HepG2 (cell line): ENCODE data around the gene HDGFL2. TPM values are rescaled to one million over a fixed set of nuclear protein-coding genes. Genes with fewer than 3 reads are reported as not detected.

Experiments used
- ATAC-seq: fragments of 200-7000 bp; cut with Tn5 transposase; 3 replicates; pipeline ENCODE4 v1.9.1; 2020; ENCODE audit warnings: mild to moderate bottlenecking, moderate library complexity
- BruUV-seq: library from RNA; stranded (reverse); fragments of 400-500 nt; replicated peaks from 2 replicates; lab custom pipeline; 2021; lab: Mats Ljungman, UMichigan
- CTCF ChIA-PET: fragments of 300-600 bp; formaldehyde crosslinking; extraction: SDS; loops from one replicate; lab custom pipeline; 2021; ENCODE audit warnings: low total read pairs, inconsistent platforms, low intra/inter-chr PET ratio; lab: Yijun Ruan, JAX
- POLR2A ChIA-PET: fragments of 350-600 bp; sonication (Branson Sonifier 250); formaldehyde crosslinking; loops from one replicate; lab custom pipeline; 2020; ENCODE audit warnings: antibody characterized with exemption, inconsistent platforms; lab: Yijun Ruan, JAX
- DNase-seq: peaks from one replicate; pipeline ENCODE4 v3.0.0-alpha.2; 2015; ENCODE audit warnings: low spot score
- FAIRE-seq: peaks from 3 replicates; lab custom pipeline; 2011; peaks lifted over from hg19 to GRCh38; lab: Jason Lieb, UNC
- H2AFZ ChIP-seq: one replicate; pipeline ENCODE4 v1.6.1; 2011; ENCODE audit warnings: low read length, inconsistent platforms
- H3K27ac ChIP-seq: fragments of 300-600 bp; 3 replicates; pipeline ENCODE4 v1.8.0; 2011; ENCODE audit warnings: mixed run types, mild to moderate bottlenecking, mixed read lengths, low read length, inconsistent platforms; ENCODE audit not compliant: insufficient read depth; ENCODE audit errors: extremely low read length
- H3K27me3 ChIP-seq, 2 experiments: fragments of 200-600 bp in 1 of 2; 2 replicates in 1 of 2; 3 replicates in 1 of 2; pipeline versions ENCODE4 v1.6.0 to v1.8.0; 2011; ENCODE audit warnings: low read length in 2 of 2, mild to moderate bottlenecking in 2 of 2, moderate library complexity in 2 of 2, inconsistent platforms in 1 of 2; ENCODE audit not compliant: insufficient read depth in 2 of 2, control insufficient read depth in 1 of 2
- H3K36me3 ChIP-seq, 2 experiments: fragments of 200-600 bp in 1 of 2; replicated peaks in 1 of 2; 2 replicates in 1 of 2; 3 replicates in 1 of 2; pipeline versions ENCODE4 v1.5.1 to v1.8.0; 2011; ENCODE audit warnings: low read length in 2 of 2, inconsistent platforms in 1 of 2; ENCODE audit not compliant: insufficient read depth in 2 of 2, control insufficient read depth in 1 of 2
- H3K4me1 ChIP-seq: 2 replicates; pipeline ENCODE4 v1.5.1; 2012; ENCODE audit warnings: low read length, inconsistent platforms; ENCODE audit not compliant: insufficient read depth
- H3K4me2 ChIP-seq: 2 replicates; pipeline ENCODE4 v1.6.0; 2011; ENCODE audit warnings: low read depth, low read length, inconsistent platforms
- H3K4me3 ChIP-seq, 3 experiments: fragments of 200-600 bp in 1 of 3; sonication (generic), shearing (Covaris generic) in 1 of 3; replicated peaks in 1 of 3; 2 replicates each; pipeline ENCODE4 v1.5.1; 2011 to 2016; ENCODE audit warnings: low read length in 3 of 3, inconsistent platforms in 2 of 3, low read depth in 2 of 3, mild to moderate bottlenecking in 2 of 3, control low read depth in 1 of 3, mixed read lengths in 1 of 3; ENCODE audit not compliant: insufficient read depth in 1 of 3
- H3K79me2 ChIP-seq: one replicate; pipeline ENCODE4 v1.6.1; 2011; ENCODE audit warnings: low read length, inconsistent platforms; ENCODE audit not compliant: insufficient read depth
- H3K9ac ChIP-seq: 2 replicates; pipeline ENCODE4 v1.6.0; 2011; ENCODE audit warnings: mild to moderate bottlenecking, low read depth, low read length, inconsistent platforms; ENCODE audit not compliant: insufficient read depth
- H3K9me3 ChIP-seq: 2 replicates; pipeline ENCODE4 v1.5.1; 2012; ENCODE audit warnings: mild to moderate bottlenecking, low read length
- H4K20me1 ChIP-seq: 2 replicates; pipeline ENCODE4 v1.6.0; 2011; ENCODE audit warnings: inconsistent platforms, mild to moderate bottlenecking, low read length, moderate library complexity; ENCODE audit not compliant: insufficient read depth
- ARNT2 ChIP-seq: sonication (generic); formaldehyde crosslinking; IDR thresholded peaks from 2 replicates; pipeline ENCODE4 v1.8.0; 2022; ENCODE audit warnings: mild to moderate bottlenecking, low read depth, missing genetic modification reagents, moderate library complexity
- FOXK2 ChIP-seq: fragments of 450-650 bp; IDR thresholded peaks from 2 replicates; pipeline ENCODE4 v1.6.1; 2016
- RXRB ChIP-seq: IDR thresholded peaks from 2 replicates; pipeline ENCODE4 v1.6.1; 2016; ENCODE audit warnings: borderline replicate concordance, missing genetic modification reagents, missing compliant biosample characterization
- TFE3 ChIP-seq: IDR thresholded peaks from 2 replicates; pipeline ENCODE4 v1.6.1; 2016
- ZMYM3 ChIP-seq: sonication (generic); formaldehyde crosslinking; IDR thresholded peaks from 2 replicates; pipeline ENCODE4 v1.5.1; 2020; ENCODE audit warnings: mild to moderate bottlenecking, missing genetic modification reagents
- ZNF605 ChIP-seq: sonication (generic); formaldehyde crosslinking; IDR thresholded peaks from 2 replicates; pipeline ENCODE4 v1.8.0; 2022; ENCODE audit warnings: mild to moderate bottlenecking, missing genetic modification reagents
- ZNF629 ChIP-seq: sonication (generic); formaldehyde crosslinking; conservative IDR thresholded peaks from 2 replicates; pipeline ENCODE4 v1.5.0; 2020; ENCODE audit warnings: missing genetic modification reagents
- ZNF761 ChIP-seq: sonication (generic); formaldehyde crosslinking; conservative IDR thresholded peaks from 2 replicates; pipeline ENCODE4 v1.4.0; 2020; ENCODE audit warnings: mild to moderate bottlenecking, missing genetic modification reagents
- WGBS: methylation state at CpG from one replicate; pipeline ENCODE4 v1.1.6; 2017; ENCODE audit warnings: low lambda C conversion rate; 5-methylcytosine and 5-hydroxymethylcytosine counted together
- in situ Hi-C: cut with HindIII; loops from 2 replicates; pipeline ENCODE4 v1.10.0; 2017; ENCODE audit warnings: low pct_unique_long_range_greater_than_20kb; ENCODE audit not compliant: extremely low pct_ligation_motif_present
- intact Hi-C: fragments of 100-400 bp; cut with micrococcal nuclease; formaldehyde crosslinking; loops from one replicate; pipeline ENCODE4 v1.10.0; 2022; ENCODE audit not compliant: unreplicated experiment
- polyA plus RNA-seq, 8 experiments: library from polyadenylated mRNA; depleted of rRNA in 3 of 8; stranded (reverse) in 7 of 8; unstranded in 1 of 8; fragments of >200 nt; fragmentation: Illumina TruSeq in 4 of 8; extraction: Trizol in 4 of 8; gene quantifications; 2 replicates each; pipeline versions ENCODE4 v1.2.1 to v1.2.3, GENCODE V29; 2011 to 2016; ENCODE audit warnings: low read depth in 4 of 8, missing spikeins in 1 of 8, mixed read lengths in 1 of 8; ENCODE audit not compliant: insufficient read depth in 1 of 8
- total RNA-seq, 5 experiments: library from RNA; depleted of rRNA; stranded (reverse); fragments of >200 nt; fragmentation: Illumina TruSeq; extraction: Trizol; gene quantifications; 2 replicates each; pipeline ENCODE4 v1.2.3, GENCODE V29; 2016; ENCODE audit warnings: low read depth in 1 of 5

HDGFL2 gene
- total and polyA plus RNA-seq, 2 of the 13 experiments (the other 11 are each of a cell fraction or from before 2014, with no cell fraction given): 20.0 to 51.1 TPM

- H3K9ac ChIP-seq: no peak overlapping the region
- H3K4me2 ChIP-seq: no peak overlapping the region
- ChIA-PET POLR2A (interaction anchor here (0.5 to 1.9 kb wide), 3 partner anchors 18 to 261 kb away, joined by 4 to 9 read pairs (median 9); partner anchors contain the start of genes LRG1 and PLIN5), CTCF (no interaction called here)
- DNase-seq (no peak), FAIRE-seq (no peak), ATAC-seq (no peak)
- peaks cover 47% of the 10 kb centered on the region for H3K4me1 ChIP-seq
- H2AFZ ChIP-seq: no peak overlapping the region
- 75% methylated on average over 2 of the region's 8 CpGs for WGBS
- no peaks in the 10 kb centered on the region for H3K27me3 ChIP-seq
- no peak for TF ChIP-seq FOXK2
- TF ChIP-seq ZNF605 (CRISPR knock-in tag): no peak
- TF ChIP-seq ZNF761: no peak
- no peak for TF ChIP-seq TFE3
- no peak for TF ChIP-seq RXRB
- intact Hi-C loops (no loop called here), in situ Hi-C loops (no loop called here)
- no peaks in the 10 kb centered on the region for H3K79me2 ChIP-seq
- H3K4me3 ChIP-seq: no peak overlapping the region
- BruUV-seq: no TSS peak
- no peaks in the 10 kb centered on the region for H3K36me3 ChIP-seq
- no peaks in the 10 kb centered on the region for H3K9me3 ChIP-seq
- no peak overlapping the region for H3K27ac ChIP-seq
- H4K20me1 ChIP-seq: no peaks in the 10 kb centered on the region
Measured at GRCh38 chr19:4516939-4517300, 44.8 kb downstream of the HDGFL2 start.

GRCh38 chr19:4517451-4518057 is 45.5 kb downstream of the HDGFL2 start:
- ChIA-PET CTCF (no interaction called here), POLR2A (interaction anchor here (0.8 to 1.9 kb wide), 5 partner anchors 8 to 103 kb away, joined by 3 to 9 read pairs (median 7); partner anchors contain the start of genes HDGFL2, LRG1 and PLIN5)
- Histone ChIP-seq H3K27me3 (no peaks in the 10 kb centered on the region), H3K79me2 (no peaks in the 10 kb centered on the region), H3K36me3 (no peaks in the 10 kb centered on the region), H3K4me2 (peak overlapping the region; percentile 60), H3K9me3 (no peaks in the 10 kb centered on the region), H3K4me1 (peaks cover 53% of the 10 kb centered on the region), H3K9ac (no peak overlapping the region), H2AFZ (no peak overlapping the region), H3K4me3 (peak overlapping the region in 1 of 3 experiments; percentile 52; a peak in 1 of 6 replicates), H3K27ac (no peak overlapping the region), H4K20me1 (no peaks in the 10 kb centered on the region)
- in situ Hi-C loops (no loop called here), intact Hi-C loops (no loop called here)
- FAIRE-seq (no peak), DNase-seq (no peak), ATAC-seq (no peak)
- TF ChIP-seq ZMYM3 (peak; percentile 74; the same call in 1 of the 2 replicates), ARNT2 (no peak), ZNF629 (CRISPR knock-in tag) (peak; percentile 92)
- BruUV-seq: no TSS peak
- WGBS: 93% methylated on average over 3 of the region's 24 CpGs
